ENCODE measurements around the gene SLC4A4.

The SLC4A4 gene

DNA sequence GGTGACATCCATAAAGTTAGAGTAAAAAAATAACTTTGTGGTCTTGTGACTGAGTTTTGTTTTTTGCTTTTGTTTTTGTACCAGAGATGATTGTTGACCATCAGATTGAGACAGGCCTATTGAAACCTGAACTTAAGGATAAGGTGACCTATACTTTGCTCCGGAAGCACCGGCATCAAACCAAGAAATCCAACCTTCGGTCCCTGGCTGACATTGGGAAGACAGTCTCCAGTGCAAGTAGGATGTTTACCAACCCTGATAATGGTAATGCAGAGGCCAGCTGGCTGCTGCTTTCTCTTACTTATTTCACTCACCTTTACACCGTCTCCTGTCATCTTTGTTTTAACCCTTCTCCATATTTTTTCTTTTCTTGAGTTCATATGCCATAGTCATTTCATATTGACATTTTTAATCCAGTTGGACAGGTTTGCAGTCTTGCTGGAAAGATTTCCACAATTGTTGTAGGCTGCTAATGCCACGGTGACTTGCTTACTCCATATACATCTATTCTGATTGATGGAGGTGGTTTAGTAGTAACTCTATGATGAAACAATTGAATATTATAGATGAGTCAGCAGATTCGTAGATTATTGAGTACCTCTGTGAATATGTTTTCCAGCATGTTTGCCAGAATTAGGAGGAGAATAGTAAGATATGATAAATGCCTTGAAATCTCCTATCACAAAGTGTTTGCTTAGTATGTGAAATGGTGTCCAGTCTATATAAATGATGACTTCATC, 18.3 kb downstream of the SLC4A4 start:
- in situ Hi-C loops (cut with MboI; ENCODE audit: low sequenced_read_pairs), result no loop called here

DNA sequence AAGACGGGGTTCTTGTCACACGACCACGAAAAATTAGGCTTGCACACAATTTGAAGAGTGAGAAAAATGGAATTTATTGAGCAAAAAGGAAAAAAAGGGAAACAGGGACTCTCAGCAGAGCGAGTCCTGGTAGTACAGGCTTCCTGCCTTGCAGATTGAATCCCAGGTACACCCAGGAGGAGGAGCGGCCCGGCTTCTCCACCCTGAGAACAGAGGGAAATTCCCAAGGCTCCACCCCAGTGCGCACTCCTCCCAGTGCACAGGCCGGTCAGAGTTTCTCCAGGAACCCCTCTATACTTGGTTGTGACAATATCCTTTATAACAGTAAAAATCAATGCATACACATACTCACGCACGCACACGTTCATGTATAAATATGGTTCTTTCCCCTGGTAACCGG, 22.0 kb downstream of the SLC4A4 start:
- in situ Hi-C loops (cut with MboI; ENCODE audit: low sequenced_read_pairs), result no loop called here

DNA sequence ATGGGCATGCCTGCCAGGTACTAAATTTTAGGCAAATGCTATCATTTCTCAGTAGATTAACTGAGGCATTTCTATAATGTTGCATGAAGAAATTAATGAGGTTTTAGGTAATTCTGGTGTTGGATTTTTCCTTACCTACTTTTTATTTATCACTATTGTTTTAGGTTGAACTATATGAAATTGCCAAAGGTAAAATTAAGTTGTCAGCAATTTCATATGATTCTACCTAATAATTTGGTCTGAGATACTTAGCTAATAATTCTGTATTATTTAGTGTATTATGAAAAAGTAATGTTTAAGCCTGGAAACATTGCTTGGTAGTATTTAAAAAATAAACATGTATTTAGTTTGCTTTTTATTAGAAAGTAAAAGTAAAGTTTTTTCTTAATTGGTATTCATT, 22.7 kb downstream of the SLC4A4 start:
- in situ Hi-C loops (cut with MboI; ENCODE audit: low sequenced_read_pairs), result no loop called here

DNA sequence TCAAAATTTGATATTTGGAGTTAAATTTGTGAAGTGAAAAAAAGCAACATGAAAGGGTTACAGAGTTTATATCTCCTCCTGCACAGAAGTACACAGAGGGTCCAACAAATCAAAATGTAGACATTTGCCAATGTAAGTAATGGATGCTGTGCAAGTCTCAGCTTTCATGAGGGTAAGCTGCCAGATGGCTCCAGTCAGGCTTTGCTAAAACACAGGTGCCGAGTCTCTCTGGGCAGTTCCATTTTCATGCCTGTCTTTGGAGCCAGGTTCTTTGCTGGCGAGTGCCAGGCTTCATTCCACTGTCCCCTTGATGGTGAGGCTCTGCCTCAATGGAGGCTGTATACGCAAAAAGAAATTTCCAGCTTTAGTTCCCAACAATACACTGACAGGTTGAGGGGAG, 27.9 kb downstream of the SLC4A4 start:
- in situ Hi-C loops (cut with MboI; ENCODE audit: low sequenced_read_pairs), result no loop called here

DNA sequence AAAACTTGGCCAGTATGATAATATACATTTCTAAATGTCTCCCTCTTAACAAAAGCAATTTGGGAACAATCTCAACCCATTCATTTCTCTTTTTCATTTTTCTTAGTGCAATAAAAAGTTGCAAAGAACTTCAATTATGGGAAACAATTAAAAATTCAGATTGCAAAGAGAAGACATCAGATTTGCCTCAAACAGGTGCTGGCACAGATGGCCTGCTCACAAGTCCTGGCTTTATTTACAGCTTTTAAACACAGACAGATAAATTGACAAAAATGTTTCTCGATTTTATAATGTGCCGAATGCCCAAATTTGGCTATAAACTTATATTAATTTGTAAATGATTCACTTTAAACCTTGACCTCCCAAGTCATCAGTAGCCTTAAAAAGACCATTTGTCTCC, 28.7 kb downstream of the SLC4A4 start:
- in situ Hi-C loops (cut with MboI; ENCODE audit: low sequenced_read_pairs), result no loop called here

DNA sequence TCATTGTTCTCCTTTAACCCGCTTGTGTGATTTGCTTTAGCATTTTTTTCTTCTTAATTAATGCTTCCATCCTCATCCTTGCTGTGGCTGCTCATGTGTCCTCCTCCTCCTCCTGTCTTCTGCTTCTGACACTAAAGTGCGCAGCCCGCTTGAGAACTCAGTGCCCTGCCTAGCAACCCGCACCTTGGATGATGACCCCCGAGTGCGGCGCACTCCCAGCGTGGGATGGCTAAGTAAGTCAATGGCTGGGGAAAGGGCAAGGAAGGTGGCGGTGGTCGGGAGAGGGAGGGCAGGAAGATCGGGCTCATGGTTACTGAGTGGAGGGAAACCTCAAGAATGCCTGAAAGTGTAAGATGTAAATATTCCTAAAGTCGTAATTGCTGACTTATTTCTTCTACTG, 30.1 kb downstream of the SLC4A4 start:
- in situ Hi-C loops (cut with MboI; ENCODE audit: low sequenced_read_pairs), result no loop called here

DNA sequence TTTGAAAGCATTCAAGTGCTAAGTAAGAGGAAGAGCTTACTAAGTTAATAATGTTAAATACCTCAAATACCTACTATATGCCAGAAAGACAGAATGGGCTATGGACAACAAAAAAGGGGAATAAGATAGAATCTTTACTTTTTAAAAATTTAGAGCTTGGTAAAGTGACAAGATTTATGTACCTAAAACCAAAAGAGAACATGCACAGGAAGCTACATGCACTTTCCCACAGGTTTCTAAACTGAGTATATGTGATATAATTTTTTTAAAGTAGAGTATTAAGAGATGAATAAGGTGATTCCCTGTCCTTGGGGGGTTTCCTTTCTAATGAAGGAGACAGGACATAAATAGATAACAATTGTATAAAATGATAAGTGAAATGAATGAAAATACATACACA, 30.7 kb downstream of the SLC4A4 start:
- in situ Hi-C loops (cut with MboI; ENCODE audit: low sequenced_read_pairs), result no loop called here

DNA sequence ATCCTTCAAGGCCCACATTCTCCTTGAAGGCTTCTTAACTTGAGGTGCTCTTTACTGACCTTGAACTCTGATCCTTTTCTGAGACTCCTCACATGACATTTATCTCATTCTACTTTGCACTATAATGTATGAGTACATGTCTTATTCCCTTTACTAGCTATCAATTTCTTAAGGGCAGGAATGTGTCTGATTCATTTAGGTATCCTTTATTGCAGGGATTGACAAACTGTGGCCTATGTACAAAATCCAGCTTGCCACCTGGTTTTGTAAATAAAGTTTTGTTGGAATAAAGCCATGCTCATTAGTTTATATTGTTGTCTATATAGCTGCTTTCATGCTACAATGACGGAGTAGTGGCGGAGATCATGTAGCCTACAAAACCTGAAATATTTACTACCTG, 36.7 kb downstream of the SLC4A4 start:
- in situ Hi-C loops (cut with MboI; ENCODE audit: low sequenced_read_pairs), result no loop called here

DNA sequence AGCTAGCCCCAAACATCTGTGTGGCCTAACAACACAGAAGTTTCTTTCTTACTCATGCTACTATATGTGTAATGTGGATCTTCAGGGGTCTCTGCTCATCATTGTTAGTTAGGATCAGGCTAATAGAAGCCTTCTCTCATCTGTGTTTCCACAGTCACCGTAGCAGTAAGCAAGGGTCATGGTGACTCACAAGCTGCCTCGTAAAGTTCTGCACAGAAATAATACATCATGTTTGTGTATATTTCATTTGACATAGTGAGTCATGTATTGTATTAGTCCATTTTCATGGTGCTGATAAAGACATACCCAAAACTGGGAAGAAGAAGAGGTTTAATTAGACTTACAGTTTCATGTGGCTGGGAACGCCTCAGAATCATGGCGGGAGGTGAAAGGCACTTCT, 38.7 kb downstream of the SLC4A4 start:
- in situ Hi-C loops (cut with MboI; ENCODE audit: low sequenced_read_pairs), result no loop called here

DNA sequence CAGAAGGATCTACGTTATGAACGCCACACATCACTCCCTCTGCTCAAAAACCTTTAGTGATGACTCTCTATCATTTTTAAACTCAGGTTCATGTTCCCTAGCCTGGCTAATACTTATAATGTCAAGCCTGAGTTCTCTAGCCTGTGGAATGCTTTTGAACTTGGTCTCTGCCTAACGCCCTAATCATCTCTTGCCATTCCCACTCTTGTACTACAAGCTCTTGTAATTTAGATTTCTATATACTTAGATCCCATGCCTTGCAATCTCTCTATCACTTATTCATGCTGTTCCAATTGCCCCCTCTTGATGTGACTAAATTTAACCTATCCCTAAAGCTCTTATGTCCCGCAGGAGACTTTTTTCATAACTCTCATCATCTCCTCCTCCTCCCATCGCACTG, 40.3 kb downstream of the SLC4A4 start:
- in situ Hi-C loops (cut with MboI; ENCODE audit: low sequenced_read_pairs), result no loop called here

DNA sequence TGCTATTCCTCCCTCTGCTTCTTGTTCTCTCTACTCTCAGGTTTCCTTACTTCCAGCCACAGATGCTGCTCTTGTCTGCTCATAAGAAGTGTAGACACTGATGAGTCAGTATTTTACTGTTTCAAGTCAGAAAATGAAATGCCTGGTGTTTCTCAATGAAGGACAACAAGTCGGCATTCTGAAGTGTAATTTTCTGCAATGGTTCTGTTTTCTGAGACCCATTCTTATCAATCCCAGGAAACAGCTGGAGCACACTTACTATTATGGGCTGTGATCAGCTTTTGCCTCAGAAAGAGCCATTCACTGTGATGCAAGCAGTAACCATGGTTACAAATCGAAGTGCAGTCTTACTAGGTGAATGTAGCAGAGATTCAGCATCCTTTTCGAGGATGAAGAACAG, 42.0 kb downstream of the SLC4A4 start:
- in situ Hi-C loops (cut with MboI; ENCODE audit: low sequenced_read_pairs), result no loop called here

DNA sequence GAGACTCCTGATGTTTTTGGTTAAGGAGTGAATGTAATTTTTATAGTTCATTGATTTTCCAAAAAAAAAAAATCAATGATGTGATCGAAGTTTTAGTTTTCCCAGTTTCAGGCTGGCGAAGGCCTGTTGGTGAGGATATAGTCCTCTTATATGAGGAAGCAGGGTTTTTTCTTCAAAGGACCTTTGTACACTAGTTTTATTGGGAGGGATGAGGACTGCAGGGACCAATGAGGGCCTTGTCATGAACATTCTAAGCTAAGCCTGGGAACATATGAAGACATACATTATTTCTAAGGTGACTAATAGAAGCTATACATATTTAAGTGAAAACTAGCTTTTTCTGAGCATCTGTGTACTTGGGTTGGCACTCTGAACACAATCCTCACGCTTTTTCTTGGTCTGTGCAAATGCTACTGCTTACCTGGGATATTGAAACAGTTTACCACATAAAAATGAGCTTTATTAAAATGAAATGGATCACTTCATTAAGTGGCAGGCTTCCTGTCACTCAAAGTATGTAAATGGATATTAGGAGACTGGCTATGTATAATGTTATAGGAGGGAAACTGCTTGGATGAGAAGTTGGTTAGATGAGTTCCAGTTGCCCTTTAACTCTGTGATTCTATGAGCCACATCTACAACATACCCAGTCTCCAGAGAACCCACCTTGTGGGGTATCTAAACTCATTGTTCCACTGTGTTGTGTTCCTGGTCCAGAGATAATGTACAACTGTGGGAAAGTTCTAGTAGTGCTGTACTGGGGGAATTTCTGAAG, 43.5 kb downstream of the SLC4A4 start:
- in situ Hi-C loops (cut with MboI; ENCODE audit: low sequenced_read_pairs), result no loop called here

DNA sequence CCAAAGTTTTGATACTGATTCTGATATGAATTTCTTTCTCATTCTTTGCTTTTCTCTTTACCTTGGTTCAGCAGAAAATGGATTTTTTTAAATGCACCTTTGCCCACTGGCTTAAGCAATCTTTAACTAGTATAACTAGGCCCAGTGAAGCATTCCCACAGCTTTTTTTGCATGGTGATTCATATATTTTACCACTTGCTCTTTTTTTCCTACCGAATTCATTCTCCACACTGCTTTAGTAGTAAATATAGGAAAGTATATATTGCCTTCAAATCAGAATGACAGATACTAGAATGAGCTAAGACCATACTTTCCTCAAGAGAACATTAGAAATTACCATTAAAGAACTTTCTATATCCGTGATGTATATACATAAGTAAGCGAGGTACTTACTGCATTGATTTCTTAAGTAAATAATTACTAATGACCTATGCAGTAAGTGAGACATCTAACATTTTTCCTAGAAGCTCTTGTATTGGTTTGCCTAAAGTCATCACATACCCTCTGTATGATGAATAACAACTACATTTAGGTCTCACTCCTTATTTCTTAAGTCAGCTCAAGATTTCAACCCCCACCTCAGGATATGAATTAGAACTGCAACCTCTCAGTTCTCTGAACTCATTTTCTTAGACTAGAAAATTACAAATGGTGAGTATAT, 44.2 kb downstream of the SLC4A4 start:
- in situ Hi-C loops (cut with MboI; ENCODE audit: low sequenced_read_pairs), result no loop called here

DNA sequence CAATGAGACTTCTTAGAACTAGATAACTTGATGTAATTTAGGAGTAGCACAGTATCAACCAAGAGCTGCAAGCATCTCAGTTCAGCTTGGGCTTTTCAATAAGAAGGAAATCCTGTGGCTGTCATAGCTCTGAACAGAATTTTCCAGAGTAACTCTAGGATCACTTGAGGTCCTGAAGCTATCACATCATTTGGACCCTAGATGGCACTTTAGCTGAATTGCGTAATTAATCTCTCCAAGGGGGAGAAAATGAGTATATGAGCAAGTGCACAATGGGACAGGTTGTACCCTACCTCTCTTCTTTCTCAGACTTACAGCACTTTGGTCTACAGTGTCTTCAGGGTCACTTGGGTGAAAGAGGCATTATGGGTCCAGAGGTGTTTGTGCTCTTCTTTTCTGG, 45.2 kb downstream of the SLC4A4 start:
- in situ Hi-C loops (cut with MboI; ENCODE audit: low sequenced_read_pairs), result no loop called here

DNA sequence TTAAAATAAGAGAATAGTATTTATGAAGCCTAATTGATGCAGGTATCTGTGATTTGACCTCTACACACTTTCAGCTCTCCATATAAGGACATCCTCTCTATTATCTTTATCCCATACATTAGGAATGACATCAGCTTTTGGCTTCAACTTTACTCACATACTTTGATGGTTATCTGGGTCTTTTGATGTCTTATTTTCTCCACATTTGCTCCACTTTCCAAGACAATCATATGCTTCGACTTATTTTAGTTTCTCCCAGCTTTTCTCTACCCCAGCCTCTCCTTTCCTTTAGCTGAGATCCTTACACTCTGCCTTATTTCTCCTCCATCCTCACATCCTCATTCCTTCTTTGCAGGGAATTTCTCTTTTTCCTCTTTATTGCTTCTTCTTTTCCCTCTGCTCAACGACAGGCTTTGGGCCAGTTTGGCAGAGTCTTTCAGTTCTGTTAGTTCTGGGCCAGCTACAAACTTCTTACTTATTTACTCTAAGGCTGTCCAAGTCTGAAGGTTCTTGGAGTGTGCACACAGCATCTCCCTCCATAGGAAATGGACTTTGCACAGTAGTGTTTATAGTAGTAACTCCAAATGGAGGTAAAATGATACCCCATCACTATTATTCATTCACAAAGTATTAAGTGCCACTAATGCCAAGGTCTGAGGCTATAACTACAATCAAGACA, 50.5 kb downstream of the SLC4A4 start:
- in situ Hi-C loops (cut with MboI; ENCODE audit: low sequenced_read_pairs), result no loop called here

DNA sequence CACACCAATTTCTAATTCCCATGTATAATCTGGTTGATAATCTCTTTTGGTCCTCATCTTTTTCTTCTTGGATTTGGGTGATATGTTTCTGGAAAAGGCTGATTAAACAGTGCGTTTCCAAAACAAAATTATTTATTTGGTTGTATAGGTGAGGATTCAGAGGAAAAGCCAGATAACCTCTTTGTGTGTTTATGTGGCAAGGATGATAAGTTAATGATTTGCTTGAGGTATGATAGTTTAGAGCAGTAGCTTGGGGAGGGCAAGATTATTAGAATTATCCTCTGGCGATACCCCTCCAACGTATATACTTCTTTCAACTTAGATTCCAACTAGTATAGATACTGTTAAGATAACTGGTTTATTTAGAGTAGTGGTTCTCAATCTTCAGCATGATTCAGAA, 53.3 kb downstream of the SLC4A4 start:
- in situ Hi-C loops (cut with MboI; ENCODE audit: low sequenced_read_pairs), result no loop called here

DNA sequence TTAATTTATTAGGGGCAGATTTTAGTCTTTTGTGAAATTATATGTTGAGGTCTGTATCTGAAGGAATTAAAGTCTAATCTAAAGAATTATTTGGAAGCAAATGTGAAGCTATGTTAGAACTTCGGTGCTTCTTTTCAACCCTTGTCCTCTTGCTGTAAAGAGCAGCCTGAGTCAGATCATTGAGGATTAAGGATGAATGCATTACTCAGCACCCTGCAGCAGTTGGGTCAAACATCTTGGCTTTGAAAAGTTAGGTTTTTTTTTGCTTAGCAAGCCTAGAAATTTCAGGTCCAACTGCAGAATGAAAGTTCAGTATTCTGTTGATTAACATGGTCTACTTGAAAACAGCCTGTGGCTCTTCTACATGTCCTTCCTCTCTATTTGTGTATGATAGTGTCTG, 57.6 kb downstream of the SLC4A4 start:
- in situ Hi-C loops (cut with MboI; ENCODE audit: low sequenced_read_pairs), result no loop called here

DNA sequence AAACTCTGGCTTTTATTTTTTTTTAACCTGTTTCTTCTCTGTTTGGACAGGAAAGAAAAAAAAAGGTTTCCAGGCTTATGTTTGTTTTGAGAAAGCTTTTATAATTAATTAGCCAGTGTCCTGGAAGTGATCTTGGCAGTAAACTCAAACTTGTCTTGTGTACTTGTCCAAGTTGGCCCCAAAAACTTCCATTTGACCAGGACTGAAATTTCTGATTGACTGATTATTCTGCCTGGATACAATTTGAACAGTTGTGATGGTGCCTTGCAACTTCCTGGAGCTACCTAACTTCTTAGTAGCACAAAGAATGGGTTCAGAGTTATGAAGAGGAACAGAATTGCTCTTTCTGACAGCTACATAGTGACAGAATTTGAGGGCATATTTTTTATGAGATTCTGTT, 62.0 kb downstream of the SLC4A4 start:
- in situ Hi-C loops (cut with MboI; ENCODE audit: low sequenced_read_pairs), result no loop called here

DNA sequence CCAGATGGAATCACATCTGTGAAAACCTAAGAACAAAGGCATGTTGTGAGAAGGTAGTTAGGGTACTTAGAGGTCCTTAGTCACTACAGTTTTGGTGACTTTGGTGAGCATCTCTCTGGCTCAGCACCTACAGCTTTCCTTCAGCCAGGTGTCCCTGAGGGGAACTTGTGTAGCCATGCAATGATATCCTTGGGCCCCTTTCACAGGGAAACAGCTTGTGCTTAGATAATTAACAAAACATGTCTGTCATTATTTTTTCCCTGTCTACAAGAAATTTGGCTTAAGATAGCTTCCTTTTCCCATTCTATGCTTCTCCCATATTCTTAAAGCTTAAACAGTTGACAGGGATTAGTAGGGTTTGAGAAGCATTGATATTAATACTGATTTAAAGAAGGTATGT, 63.8 kb downstream of the SLC4A4 start:
- in situ Hi-C loops (cut with MboI; ENCODE audit: low sequenced_read_pairs), result no loop called here

DNA sequence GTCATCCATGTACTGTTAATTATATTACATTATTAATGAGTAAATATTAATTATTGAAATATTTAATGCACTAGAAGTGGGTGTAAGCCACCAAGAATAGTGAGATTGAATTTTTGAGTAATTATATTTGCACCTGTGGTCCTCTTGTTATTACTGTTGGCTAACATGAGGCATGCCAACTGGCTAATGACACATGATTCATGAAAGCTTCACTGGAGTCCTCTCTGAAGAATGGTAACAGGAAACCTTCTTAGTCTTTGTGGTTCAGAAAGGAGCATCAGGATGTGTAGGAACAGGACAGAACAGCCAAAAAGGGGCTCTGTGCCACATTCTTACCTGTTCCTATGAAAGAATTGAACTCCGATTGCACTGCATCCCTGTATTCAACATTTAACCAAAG, 65.2 kb downstream of the SLC4A4 start:
- in situ Hi-C loops (cut with MboI; ENCODE audit: low sequenced_read_pairs), result no loop called here

DNA sequence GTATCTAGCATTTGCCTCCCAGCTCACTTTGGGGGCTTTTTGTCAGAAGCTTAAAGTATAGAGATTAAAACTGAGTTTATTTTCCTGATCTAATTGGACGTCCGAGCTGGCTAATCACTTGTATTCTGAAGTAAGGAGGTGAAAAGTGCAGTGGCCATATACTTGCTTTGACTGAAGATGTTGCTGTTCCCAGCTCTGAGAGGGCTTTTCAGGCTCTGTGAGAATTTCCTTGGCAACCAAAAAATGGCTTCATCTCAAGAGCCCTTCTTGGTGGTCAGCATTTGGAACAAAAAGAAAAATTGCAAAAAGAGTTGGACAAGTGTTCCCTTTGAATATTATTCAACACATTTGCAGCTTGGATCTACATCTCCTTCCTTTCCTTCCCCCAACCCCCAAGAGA, 67.0 kb downstream of the SLC4A4 start:
- in situ Hi-C loops (cut with MboI; ENCODE audit: low sequenced_read_pairs), result no loop called here

All from hTERT RPE-1 (cell line).